Thymus (tissue), 11 donors: ENCODE results near the gene FAR1. TPM values are rescaled to one million over a fixed set of nuclear protein-coding genes. Genes with fewer than 3 reads are reported as not detected.
A peak's percentile ranks its signal among the peaks of the same experiment; 100 is the strongest.

Source experiments
- DNase-seq, 9 donors: peaks; one replicate each; pipeline ENCODE4 v3.0.0-alpha.2; 2013; ENCODE audit warnings: low spot score in 9 of 9, low read depth in 6 of 9, missing footprints in 1 of 9
- H3K27ac ChIP-seq, 2 donors: one replicate each; pipeline ENCODE4 v1.5.1; 2013; ENCODE audit warnings: control low read depth in 1 of 2, low read depth in 1 of 2, low read length in 1 of 2, mild to moderate bottlenecking in 1 of 2, moderate library complexity in 1 of 2
- H3K27me3 ChIP-seq, 2 donors: one replicate each; pipeline ENCODE4 v1.5.1; 2013; ENCODE audit warnings: low read length in 1 of 2; ENCODE audit not compliant: control insufficient read depth in 2 of 2, insufficient read depth in 1 of 2
- H3K36me3 ChIP-seq, 2 donors: one replicate each; pipeline ENCODE4 v1.5.1; 2013; ENCODE audit warnings: low read length in 1 of 2, mild to moderate bottlenecking in 1 of 2, moderate library complexity in 1 of 2; ENCODE audit not compliant: control insufficient read depth in 2 of 2, insufficient read depth in 2 of 2
- H3K4me1 ChIP-seq, 2 donors: one replicate each; pipeline ENCODE4 v1.5.1; 2013; ENCODE audit warnings: low read length in 2 of 2; ENCODE audit not compliant: control insufficient read depth in 2 of 2, insufficient read depth in 2 of 2
- H3K4me3 ChIP-seq, 2 donors: one replicate each; pipeline ENCODE4 v1.5.1; 2013; ENCODE audit warnings: low read length in 2 of 2, control low read depth in 1 of 2, mild to moderate bottlenecking in 1 of 2
- H3K9me3 ChIP-seq, 2 donors: one replicate each; pipeline ENCODE4 v1.5.1; 2013; ENCODE audit warnings: low read length in 1 of 2, mild to moderate bottlenecking in 1 of 2; ENCODE audit not compliant: control insufficient read depth in 2 of 2, insufficient read depth in 1 of 2
- WGBS: extraction: QIAGEN DNeasy Blood & Tissue Kit; methylation state at CpG from one replicate; pipeline ENCODE4 v1.1.7; 2013; 5-methylcytosine and 5-hydroxymethylcytosine counted together
- polyA plus RNA-seq: library from polyadenylated mRNA; stranded (reverse); fragments of 200-250 nt; gene quantifications from one replicate; pipeline ENCODE4 v1.2.3, GENCODE V29; 2013
- total RNA-seq: library from RNA; stranded (reverse); fragments of 120-200 nt; gene quantifications from one replicate; pipeline ENCODE4 v1.2.4, GENCODE V29; 2013
- donor health status: healthy.

Gene FAR1
- total and polyA plus RNA-seq, 2 donors: 23.4 to 31.8 TPM

DNA sequence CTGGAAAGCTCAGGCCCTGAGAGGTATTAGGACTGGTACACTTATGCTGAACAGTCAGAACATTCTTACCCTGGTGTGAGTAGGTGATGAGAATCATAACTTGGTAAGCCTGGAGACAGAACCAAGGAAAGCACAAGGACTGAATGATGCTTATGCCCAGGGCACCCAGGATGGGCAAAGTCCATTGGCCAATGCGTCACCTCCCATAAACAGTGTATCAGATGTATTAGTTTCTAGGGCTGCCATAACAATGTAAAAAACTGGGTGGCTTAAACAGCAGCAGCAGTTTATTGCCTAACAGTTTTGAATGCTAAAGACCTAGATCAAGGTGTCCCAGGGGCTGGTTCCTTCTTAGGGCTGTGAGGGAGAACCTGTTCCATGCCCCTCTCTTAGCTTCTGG is 107.0 kb downstream of the FAR1 start:
- 98% methylated on average over 1 of the region's 1 CpG for WGBS
- Histone ChIP-seq H3K4me3 (no peak overlapping the region), H3K9me3 (no peaks in the 10 kb centered on the region), H3K36me3 (no peaks in the 10 kb centered on the region), H3K27me3 (peaks cover 0 to 4% of the 10 kb centered on the region in 2 donors), H3K27ac (no peak overlapping the region), H3K4me1 (no peaks in the 10 kb centered on the region)
- DNase-seq: no peak

- Histone ChIP-seq H3K4me3 (no peak overlapping the region), H3K27ac (no peak overlapping the region)
These were observed 107.8 kb downstream of the FAR1 start for GRCh38 chr11:13776134-13776815.

DNA sequence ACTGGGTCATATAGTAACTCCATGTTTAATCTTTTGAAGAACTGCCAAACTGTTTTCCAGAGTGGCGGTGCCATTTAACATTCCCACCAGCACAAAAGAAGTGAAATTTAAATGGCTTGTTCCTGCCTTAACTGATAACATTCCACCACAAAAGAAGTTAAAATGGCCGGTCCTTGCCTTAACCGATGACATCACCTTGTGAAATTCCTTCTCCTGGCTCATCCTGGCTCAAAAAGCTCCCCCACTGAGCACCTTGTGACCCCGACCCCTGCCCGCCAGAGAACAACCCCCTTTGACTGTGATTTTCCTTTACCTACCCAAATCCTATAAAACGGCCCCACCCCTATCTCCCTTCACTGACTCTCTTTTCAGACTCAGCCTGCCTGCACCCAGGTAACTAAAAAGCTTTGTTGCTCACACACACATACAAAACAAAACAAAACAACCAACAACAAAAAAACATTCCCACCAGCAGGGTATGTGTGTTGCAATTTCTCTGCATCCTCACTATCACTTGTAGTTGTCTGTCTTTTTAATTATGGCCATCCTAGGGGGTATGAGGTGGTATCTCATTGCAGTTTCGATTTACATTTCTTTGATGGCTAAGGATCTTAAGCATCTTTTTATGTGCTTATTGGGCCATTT is 109.0 kb downstream of the FAR1 start:
- Histone ChIP-seq H3K27ac (no peak overlapping the region), H3K27me3 (peaks cover 0 to 4% of the 10 kb centered on the region in 2 donors), H3K4me1 (no peaks in the 10 kb centered on the region), H3K9me3 (no peaks in the 10 kb centered on the region), H3K36me3 (no peaks in the 10 kb centered on the region), H3K4me3 (no peak overlapping the region)
- DNase-seq: no peak
- WGBS: 78% methylated on average over 7 of the region's 7 CpGs

More at GRCh38 chr11:13776134-13776815, 107.8 kb downstream of the FAR1 start:
- H3K4me1 ChIP-seq: no peaks in the 10 kb centered on the region
- H3K27me3 ChIP-seq: peaks cover 0 to 4% of the 10 kb centered on the region in 2 donors
- 90% methylated on average over 3 of the region's 3 CpGs for WGBS
- DNase-seq: peak in 1 of 9 donors; percentile 5
- H3K36me3 ChIP-seq: no peaks in the 10 kb centered on the region
- no peaks in the 10 kb centered on the region for H3K9me3 ChIP-seq

DNA sequence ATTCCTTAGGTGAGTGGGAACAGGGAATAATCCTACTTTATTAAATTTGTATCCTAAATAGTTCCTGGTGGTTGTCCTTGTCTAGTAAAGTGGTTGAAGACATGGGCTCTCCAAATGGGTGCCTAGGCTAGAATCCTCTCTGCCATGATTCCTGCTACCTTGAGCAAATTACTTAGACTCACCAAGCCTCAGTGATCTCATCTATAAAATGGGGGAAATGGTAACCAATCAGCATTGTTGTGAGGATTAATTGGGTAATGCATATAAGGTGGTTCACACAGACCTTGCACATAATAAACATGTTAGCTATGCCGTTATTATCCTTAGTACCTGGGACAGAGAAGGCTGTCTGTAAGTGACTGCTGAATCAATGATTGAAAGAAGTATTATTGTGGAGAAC is 109.9 kb downstream of the FAR1 start:
- no peak for DNase-seq
- H3K4me3 ChIP-seq: no peak overlapping the region
- H3K4me1 ChIP-seq: no peaks in the 10 kb centered on the region
- peaks cover 0 to 4% of the 10 kb centered on the region in 2 donors for H3K27me3 ChIP-seq
- no peaks in the 10 kb centered on the region for H3K36me3 ChIP-seq
- no peaks in the 10 kb centered on the region for H3K9me3 ChIP-seq
- 99% methylated on average over 1 of the region's 1 CpG for WGBS
- no peak overlapping the region for H3K27ac ChIP-seq

DNA sequence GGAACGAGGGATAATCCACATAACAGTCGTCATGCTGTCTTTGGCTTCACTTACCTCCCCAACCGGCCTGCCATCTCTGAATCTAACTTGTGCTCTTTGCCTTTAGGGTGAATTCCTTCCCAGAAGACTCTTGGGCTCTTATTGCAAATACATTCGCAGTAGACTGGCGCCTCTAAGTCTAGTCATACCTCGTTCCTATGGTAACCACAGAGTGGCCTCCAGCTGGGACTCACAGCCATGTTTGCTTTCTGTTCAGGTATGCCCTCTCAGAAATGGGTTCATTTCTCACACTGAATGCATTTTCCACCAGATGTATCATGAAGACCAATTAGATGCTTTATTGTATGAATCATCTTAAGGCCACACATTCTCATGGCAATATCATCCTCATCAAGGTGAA is 112.7 kb downstream of the FAR1 start:
- WGBS: 95% methylated on average over 6 of the region's 6 CpGs
- H3K4me1 ChIP-seq: no peaks in the 10 kb centered on the region
- H3K36me3 ChIP-seq: no peaks in the 10 kb centered on the region
- no peak overlapping the region for H3K4me3 ChIP-seq
- peaks cover 0 to 4% of the 10 kb centered on the region in 2 donors for H3K27me3 ChIP-seq
- no peaks in the 10 kb centered on the region for H3K9me3 ChIP-seq
- no peak overlapping the region for H3K27ac ChIP-seq
- DNase-seq: no peak

Other genes with a start within 250 kb of the FAR1 start
- gene BTBD10, start 205.4 kb upstream of the FAR1 start, total RNA-seq: 34.1 TPM
- gene BTBD10, start 205.4 kb upstream of the FAR1 start, polyA plus RNA-seq: 23.3 TPM
- 0.14 TPM for gene PTH, start 172.7 kb upstream of the FAR1 start, total RNA-seq
- gene PTH, start 172.7 kb upstream of the FAR1 start, polyA plus RNA-seq: 1.0 TPM